ENCODE results near the gene SOX9.

DNA sequence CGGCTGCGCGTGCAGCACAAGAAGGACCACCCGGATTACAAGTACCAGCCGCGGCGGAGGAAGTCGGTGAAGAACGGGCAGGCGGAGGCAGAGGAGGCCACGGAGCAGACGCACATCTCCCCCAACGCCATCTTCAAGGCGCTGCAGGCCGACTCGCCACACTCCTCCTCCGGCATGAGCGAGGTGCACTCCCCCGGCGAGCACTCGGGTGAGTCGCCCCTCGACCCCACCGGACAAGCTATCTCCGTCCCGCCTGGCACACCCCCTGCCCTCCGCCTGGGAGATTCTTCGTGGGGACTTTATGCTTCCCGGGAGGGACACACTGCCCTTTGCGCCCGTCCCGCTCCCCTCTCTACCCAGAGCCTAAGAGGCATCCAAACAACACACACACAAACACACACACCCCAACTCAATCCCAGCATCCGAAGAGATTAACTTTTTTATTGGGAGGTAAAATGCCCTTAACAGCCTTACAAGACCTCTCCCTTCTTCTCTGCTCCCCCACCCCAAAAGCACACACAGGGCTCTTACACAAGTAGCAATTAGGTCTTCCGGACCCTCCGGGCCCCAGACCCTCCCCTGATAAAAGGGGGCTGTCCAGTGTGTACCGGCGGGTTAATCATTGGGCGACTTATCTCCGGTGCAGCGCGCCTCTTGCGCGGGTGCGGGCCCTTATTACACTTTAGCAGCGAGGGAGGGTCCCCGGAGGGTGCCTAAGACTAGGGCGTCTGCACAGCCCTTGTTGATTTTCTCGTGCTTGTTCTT lies 2.1 kb downstream of the SOX9 start:
- TF ChIP-seq YY1 (IDR thresholded peaks at IDR 0.05; ENCODE audit: insufficient read depth, insufficient read length) = no peak
- no peak for TF ChIP-seq ZNF274 (IDR thresholded peaks at IDR 0.05; ENCODE audit: low read depth, low read length)
